ENCODE measurements around the gene ATXN7L1. TPM values are rescaled to one million over a fixed set of nuclear protein-coding genes. Genes with fewer than 3 reads are reported as not detected.

ATXN7L1 gene
- total and polyA plus RNA-seq, 2 of the 4 experiments (the other 2 are of a cell fraction), result 3.5 to 4.3 TPM

DNA sequence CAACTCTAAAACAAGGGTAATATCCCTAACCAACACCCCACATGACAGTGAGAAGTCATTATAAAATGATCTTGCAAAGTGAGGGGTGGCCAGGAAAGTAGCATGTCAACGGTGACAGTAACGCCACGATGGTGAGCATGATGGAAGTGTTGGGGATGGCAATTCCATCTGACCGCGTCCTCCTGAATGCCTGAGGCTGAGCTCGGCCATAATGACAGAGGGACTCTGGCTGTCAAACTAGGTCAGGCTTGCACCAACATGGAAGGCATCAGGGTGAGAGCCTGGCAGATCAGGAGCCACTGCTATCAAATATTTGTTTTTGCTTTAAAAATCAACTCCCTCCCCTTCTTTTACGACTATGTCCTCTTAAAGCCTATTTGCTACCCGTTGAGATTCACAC lies 239.4 kb downstream of the ATXN7L1 start:
- H2BK20ac ChIP-seq (ENCODE audit: low read depth, low read length), result no peak overlapping the region
- no peak overlapping the region for H3K56ac ChIP-seq (ENCODE audit: extremely low read depth, insufficient read depth, low read length)
- no peak overlapping the region for H4K5ac ChIP-seq (ENCODE audit: low read depth, low read length)
- H2BK15ac ChIP-seq (ENCODE audit: low read depth, low read length), result no peak overlapping the region
- H3K9me1 ChIP-seq (ENCODE audit: insufficient read depth, low read length), result peaks cover 3% of the 10 kb centered on the region; the same call in 1 of the 2 replicates
- H2AK5ac ChIP-seq (ENCODE audit: low read depth, low read length), result no peak overlapping the region
- H3K4me3 ChIP-seq (ENCODE audit: insufficient read depth, low read depth, low read length), result no peak overlapping the region
- H2AFZ ChIP-seq (replicated peaks; ENCODE audit: low read length, poor library complexity), result no peak overlapping the region
- H3K4me1 ChIP-seq (ENCODE audit: control insufficient read depth, insufficient read depth, low read length), result no peaks in the 10 kb centered on the region
- no peak overlapping the region for H2AK9ac ChIP-seq (replicated peaks; ENCODE audit: low read depth, low read length, poor library complexity)
- no peak overlapping the region for H3K9ac ChIP-seq (ENCODE audit: low read depth, low read length)
- H2BK5ac ChIP-seq (ENCODE audit: low read depth, low read length, poor library complexity, severe bottlenecking), result no peak overlapping the region
- H3K4ac ChIP-seq (ENCODE audit: low read depth, low read length), result no peak overlapping the region
- H3K23ac ChIP-seq (ENCODE audit: low read depth, low read length), result no peak overlapping the region
- in situ Hi-C loops (cut with MboI; ENCODE audit: low sequenced_read_pairs) (no loop called here), dilution Hi-C loops (cut with HindIII; ENCODE audit: low sequenced_read_pairs, unreplicated experiment) (no loop called here), intact Hi-C loops (cut with micrococcal nuclease) (no loop called here)
- H4K91ac ChIP-seq (ENCODE audit: insufficient read depth, low read depth, low read length), result no peak overlapping the region
- DNase-seq (no peak), ATAC-seq (ENCODE audit: low read depth) (no peak)
- ChIA-PET POLR2A (ENCODE audit: unreplicated experiment) (no interaction called here), CTCF (no interaction called here)
- H3K27me3 ChIP-seq (ENCODE audit: control insufficient read depth, insufficient read depth, low read length), result no peaks in the 10 kb centered on the region
- H3K36me3 ChIP-seq (ENCODE audit: control insufficient read depth, insufficient read depth, low read length), result peaks cover 31% of the 10 kb centered on the region
- no peak overlapping the region for H4K8ac ChIP-seq (ENCODE audit: low read depth in 2 of 2, low read length in 2 of 2)
- H3K4me2 ChIP-seq (ENCODE audit: low read depth, low read length), result no peak overlapping the region
- no TSS peak for BruUV-seq (replicated peaks)
- TF ChIP-seq USF2 (IDR thresholded peaks at IDR 0.05; ENCODE audit: low read depth, low read length), result no peak
- no peak for TF ChIP-seq RCOR1 (IDR thresholded peaks at IDR 0.05; ENCODE audit: insufficient replicate concordance, low read length)
- no peak for TF ChIP-seq CHD1 (IDR thresholded peaks at IDR 0.05; ENCODE audit: low read depth, low read length)
- no peak for TF ChIP-seq RAD21 (IDR thresholded peaks at IDR 0.05; ENCODE audit: low read length)
- TF ChIP-seq, protein P1, sequence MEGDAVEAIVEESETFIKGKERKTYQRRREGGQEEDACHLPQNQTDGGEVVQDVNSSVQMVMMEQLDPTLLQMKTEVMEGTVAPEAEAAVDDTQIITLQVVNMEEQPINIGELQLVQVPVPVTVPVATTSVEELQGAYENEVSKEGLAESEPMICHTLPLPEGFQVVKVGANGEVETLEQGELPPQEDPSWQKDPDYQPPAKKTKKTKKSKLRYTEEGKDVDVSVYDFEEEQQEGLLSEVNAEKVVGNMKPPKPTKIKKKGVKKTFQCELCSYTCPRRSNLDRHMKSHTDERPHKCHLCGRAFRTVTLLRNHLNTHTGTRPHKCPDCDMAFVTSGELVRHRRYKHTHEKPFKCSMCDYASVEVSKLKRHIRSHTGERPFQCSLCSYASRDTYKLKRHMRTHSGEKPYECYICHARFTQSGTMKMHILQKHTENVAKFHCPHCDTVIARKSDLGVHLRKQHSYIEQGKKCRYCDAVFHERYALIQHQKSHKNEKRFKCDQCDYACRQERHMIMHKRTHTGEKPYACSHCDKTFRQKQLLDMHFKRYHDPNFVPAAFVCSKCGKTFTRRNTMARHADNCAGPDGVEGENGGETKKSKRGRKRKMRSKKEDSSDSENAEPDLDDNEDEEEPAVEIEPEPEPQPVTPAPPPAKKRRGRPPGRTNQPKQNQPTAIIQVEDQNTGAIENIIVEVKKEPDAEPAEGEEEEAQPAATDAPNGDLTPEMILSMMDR (conservative IDR thresholded peaks at IDR 0.05; ENCODE audit: low read depth, low read length), result no peak
- TF ChIP-seq NFE2L2 (IDR thresholded peaks at IDR 0.05; ENCODE audit: low read depth, low read length), result no peak
- no peak for TF ChIP-seq SMC3 (IDR thresholded peaks at IDR 0.05; ENCODE audit: low read depth, low read length)
- no peak for TF ChIP-seq FOS (IDR thresholded peaks at IDR 0.05; ENCODE audit: low read depth, low read length)
- no peak for TF ChIP-seq RFX5 (IDR thresholded peaks at IDR 0.05; ENCODE audit: low read depth, low read length)
- TF ChIP-seq POLR2A (IDR thresholded peaks at IDR 0.05; ENCODE audit: low read depth, low read length), result no peak
- no peaks in the 10 kb centered on the region for H3K9me3 ChIP-seq (ENCODE audit: control insufficient read depth, insufficient read depth, low read length)
- no peak overlapping the region for H2BK120ac ChIP-seq (ENCODE audit: low read depth, low read length)
- no peak overlapping the region for H3K18ac ChIP-seq (ENCODE audit: low read depth, low read length)
- H3K14ac ChIP-seq (replicated peaks; ENCODE audit: low read depth, low read length), result no peak overlapping the region
- no peak overlapping the region for H3K27ac ChIP-seq (ENCODE audit: insufficient read depth, low read length)
- WGBS, 2 experiments (ENCODE audit: extremely low coverage in 2 of 2, insufficient read length in 1 of 2), result no CpG with 5 or more reads among the region's 8 CpGs
- no peaks in the 10 kb centered on the region for H3K79me1 ChIP-seq (ENCODE audit: low read depth in 1 of 2, low read length in 2 of 2)
- no peaks in the 10 kb centered on the region for H4K20me1 ChIP-seq (ENCODE audit: insufficient read depth, low read length)

Data from IMR-90 (cell line).